Sigmoid colon (tissue), 4 donors: ENCODE data around the gene NATD1.

Source experiments
- CTCF ChIP-seq, 4 experiments: fragments of 450-650 bp in 3 of 4; fragments of 200-600 bp in 1 of 4; IDR thresholded peaks; one replicate each; pipeline ENCODE4 v1.5.1; 2016 to 2019; ENCODE audit warnings: antibody characterized with exemption in 4 of 4, mild to moderate bottlenecking in 3 of 4, moderate library complexity in 2 of 4
- EP300 ChIP-seq, 4 donors: sonication (generic); formaldehyde crosslinking; IDR thresholded peaks; one replicate each; pipeline ENCODE4 v1.6.1; 2017; ENCODE audit warnings: antibody characterized with exemption in 4 of 4
- POLR2A ChIP-seq, 2 donors: fragments of 450-650 bp; IDR thresholded peaks; one replicate each; pipeline ENCODE4 v1.6.1; 2016; ENCODE audit warnings: antibody characterized with exemption in 2 of 2, mild to moderate bottlenecking in 2 of 2, moderate library complexity in 2 of 2

DNA sequence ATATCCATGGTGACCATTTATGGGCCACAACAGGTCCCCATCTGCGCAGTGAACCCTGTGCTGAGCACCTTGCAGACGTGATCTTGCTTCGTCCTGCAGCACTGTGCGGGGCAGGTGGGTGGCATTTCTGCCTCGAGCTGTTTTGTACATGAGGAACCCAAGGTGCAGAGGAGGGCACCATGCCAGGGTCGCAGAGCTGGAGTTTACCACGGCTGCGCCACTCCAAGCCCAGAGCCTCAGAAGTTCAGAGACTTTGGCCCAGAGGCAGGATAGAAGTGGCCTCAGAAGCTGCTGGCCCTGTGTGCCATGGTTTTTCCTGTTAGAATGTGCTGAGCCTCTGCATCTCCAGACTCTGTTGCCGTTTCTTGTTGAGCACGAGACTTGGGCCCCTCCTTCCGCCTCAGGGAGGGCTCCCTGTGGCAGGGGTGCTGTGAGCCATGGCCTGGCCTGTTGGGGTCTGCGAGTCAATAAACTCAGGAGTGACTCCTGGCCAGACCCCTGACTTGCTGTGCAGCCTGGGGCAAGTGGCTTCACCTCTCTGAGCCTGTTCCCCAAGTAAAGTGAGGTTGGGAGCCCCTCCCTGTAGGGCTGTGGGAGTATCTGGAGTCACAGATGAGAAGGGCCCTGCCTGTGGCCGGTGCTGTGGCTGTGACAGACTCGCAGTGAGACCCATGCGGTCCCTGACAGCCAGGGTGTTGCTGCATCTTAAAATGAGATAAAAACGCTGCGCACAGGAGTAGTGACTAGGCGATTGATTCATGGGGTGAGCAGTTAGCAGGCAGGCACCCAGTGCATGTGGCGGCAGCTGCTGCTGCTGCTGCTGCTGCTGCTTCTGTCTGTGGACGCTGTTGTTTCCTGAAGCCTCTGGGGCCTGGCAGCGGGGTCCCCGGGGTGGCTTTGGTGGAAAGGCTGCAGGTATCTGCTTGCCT is 43.2 kb upstream of the NATD1 start:
- no peak for TF ChIP-seq CTCF (IDR thresholded peaks at IDR 0.05)
- no peak for TF ChIP-seq EP300 (IDR thresholded peaks at IDR 0.05)
- no peak for TF ChIP-seq POLR2A (IDR thresholded peaks at IDR 0.05)
